Muscle of arm (tissue), 12 donors: ENCODE data around the gene TTLL10. TPM values are rescaled to one million over a fixed set of nuclear protein-coding genes. Genes with fewer than 3 reads are reported as not detected.

Source experiments
- DNase-seq: peaks from one replicate; pipeline ENCODE4 v3.0.0-alpha.2; 2013
- polyA plus RNA-seq, 12 donors: library from polyadenylated mRNA; unstranded; fragments of 120-200 nt; gene quantifications; one replicate each; pipeline ENCODE4 v1.2.1, GENCODE V29; 2013; ENCODE audit not compliant: insufficient read length in 12 of 12

The TTLL10 gene
- polyA plus RNA-seq, 12 donors: 0.10 to 0.72 (median 0.33) TPM; not detected in 5

- no peak for DNase-seq
Measured at GRCh38 chr1:1234180-1234808, 60.6 kb downstream of the TTLL10 start.

DNA sequence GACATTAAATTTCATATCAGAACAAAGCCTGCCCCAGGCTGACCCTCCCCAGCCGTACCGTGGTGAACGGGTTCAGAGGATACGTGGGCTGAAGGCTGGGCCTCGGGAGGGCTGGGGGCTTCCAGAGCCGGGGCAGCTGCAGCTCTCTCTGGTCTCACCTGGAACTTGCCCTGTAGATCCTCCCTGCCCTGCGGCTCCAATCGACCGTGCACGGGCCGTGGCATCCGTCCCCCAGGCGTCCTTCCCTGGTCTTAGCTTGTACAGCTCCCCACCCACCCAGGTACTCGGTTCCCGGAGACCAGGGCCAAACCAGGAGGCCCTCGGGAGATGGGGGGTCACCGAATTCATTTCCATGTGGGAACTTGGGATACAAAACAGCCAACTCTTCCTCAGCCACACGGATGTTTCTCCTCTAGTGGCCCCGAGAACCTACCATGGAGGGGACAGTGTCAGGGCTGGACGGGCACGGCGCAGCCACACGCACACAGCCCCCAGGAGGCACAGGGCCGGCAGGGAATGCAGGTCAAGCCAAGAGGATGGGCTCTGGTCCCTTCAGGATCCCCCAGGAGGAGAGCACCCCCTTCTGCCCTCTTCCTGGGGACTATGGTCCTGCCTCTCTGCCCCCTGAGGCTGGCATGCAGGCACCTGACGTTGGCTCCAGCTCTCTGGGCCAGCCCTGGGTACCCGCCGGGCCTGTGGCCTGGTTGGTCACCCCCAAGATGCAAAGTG lies 61.5 kb downstream of the TTLL10 start:
- DNase-seq: no peak

- no peak for DNase-seq
Measured at GRCh38 chr1:1236176-1236763, 62.6 kb downstream of the TTLL10 start.

GRCh38 chr1:1236945-1237873 lies 63.5 kb downstream of the TTLL10 start:
- no peak for DNase-seq

GRCh38 chr1:1237874-1238701 lies 64.4 kb downstream of the TTLL10 start:
- no peak for DNase-seq

- DNase-seq: no peak
Measured at GRCh38 chr1:1238702-1239178, 65.1 kb downstream of the TTLL10 start.

DNA sequence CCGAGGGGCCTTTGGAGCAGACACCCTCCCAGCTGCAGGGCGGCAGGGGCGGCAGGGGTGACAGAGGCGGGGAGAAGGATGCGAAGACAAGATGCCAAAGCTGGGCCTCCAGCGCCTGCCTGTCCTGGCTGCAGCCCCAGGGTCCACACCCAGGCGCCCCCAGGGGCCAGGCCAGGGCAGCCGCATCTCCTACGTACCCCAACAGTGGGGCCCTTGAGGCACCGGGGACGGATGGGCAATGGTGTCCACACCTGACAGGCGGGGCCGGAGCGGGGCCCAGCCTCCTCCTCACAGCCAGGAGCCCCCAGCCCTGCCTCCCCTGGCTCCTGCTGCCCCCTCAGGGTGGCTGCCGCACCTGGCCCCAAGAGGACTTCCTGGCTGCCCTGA lies 65.5 kb downstream of the TTLL10 start:
- no peak for DNase-seq

GRCh38 chr1:1239614-1240347 lies 66.1 kb downstream of the TTLL10 start:
- no peak for DNase-seq

- DNase-seq: no peak
Measured at GRCh38 chr1:1240348-1240732, 66.7 kb downstream of the TTLL10 start.

DNA sequence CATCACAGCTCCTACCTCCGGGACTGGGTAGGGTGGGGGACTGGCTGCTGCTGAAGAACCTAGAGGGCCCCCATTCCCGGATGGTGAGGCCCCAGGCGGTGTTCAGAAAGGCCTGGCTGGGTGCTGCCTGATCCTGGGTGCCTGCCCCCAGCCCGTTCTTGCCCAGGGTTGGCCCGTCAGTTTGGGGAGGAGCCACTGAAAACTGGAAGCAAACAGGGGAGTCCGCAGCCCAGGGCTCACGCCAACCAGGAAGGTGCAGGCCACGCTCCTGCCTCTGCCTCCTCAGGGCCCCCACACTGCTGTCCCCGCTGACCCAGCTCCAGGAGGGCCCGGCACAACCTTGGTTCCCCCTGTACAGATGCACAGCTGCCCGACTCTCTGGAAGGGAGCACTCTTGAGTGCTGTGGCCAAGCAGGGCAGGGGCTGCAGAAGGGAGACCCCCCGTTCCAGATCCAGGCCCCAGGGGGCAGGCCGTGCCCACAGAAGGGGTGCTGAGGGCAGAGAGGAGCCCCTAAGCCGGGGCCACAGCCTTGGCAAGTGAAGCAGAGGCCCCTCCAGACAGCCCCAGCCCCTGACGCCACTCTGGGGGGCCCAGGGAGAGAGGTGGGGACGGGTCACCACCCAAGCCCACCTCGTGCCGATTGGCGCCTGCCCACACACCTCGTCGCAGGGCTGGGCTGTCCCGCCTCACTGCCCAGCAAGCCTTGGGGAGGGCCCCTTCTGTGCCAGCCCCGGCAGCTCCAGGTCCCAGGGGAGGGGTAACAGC lies 67.3 kb downstream of the TTLL10 start:
- no peak for DNase-seq

- DNase-seq: no peak
Measured at GRCh38 chr1:1241588-1242219, 68.0 kb downstream of the TTLL10 start.

- no peak for DNase-seq
Measured at GRCh38 chr1:1242461-1243265, 69.0 kb downstream of the TTLL10 start.

- no peak for DNase-seq
Measured at GRCh38 chr1:1243266-1243660, 69.6 kb downstream of the TTLL10 start.

DNA sequence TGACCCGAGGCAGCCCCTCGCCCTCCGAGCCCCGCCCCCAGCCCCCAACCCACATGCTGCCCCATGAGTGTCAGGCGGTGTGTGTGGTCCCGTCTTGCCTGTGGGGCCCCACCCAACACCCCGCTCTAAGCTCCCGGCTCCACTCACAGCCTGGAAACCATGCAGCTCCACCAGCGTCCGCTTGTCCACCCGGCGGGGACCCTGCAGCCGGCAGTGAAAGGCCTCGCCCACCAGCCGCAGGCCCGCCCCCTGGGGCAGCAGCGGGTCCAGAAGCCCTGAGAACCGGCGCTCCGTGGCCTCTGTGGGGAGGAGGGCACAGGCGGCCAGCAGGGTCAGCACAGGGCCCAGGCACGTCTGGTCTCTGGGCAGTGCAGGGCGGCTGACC lies 70.1 kb downstream of the TTLL10 start:
- no peak for DNase-seq

GRCh38 chr1:1244192-1244811 lies 70.6 kb downstream of the TTLL10 start:
- DNase-seq: no peak

DNA sequence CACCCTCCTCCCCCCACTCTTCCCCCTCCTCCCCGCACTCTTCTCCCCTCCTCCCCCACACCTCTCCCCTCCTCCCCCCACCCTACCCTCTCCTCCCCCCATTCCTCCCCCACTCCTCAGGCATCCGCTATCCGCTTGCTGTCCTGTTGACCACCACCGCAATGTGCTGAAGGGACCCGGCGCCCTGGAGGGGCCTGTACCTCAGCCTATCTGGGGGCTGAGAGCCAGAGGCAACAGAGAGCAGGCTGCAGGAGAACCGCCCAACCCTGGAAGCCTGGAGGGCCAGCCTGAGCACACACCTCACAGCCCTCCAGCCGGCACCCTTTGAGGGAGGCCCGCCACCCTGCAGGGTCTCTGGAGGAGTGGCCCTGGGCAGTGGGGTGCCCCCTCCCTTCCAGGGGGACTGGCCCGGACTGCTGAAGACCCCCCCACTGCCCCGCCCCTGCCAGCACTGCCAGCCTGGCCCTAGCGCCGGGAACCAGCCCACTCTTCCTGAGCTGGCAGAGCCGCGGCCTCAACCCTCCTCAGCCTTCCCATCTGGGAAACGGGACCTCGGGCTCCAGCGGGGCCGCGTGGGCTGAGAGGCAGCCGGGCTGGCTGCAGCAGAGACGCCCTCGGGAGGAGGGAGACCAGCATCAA lies 71.6 kb downstream of the TTLL10 start:
- DNase-seq: no peak
